LNCaP clone FGC (cell line): ENCODE measurements around the gene KIAA1958.

ENCODE experiments used
- DNase-seq: peaks from one replicate; pipeline ENCODE4 v3.0.0-alpha.2; 2011; ENCODE audit warnings: low read depth
- H3K4me3 ChIP-seq: 2 replicates; pipeline ENCODE4 v1.5.1; 2011; ENCODE audit warnings: mild to moderate bottlenecking, low read depth, low read length, control low read depth
- TF ChIP-seq, protein P1 (sequence below): IDR thresholded peaks from 2 replicates; pipeline ENCODE4 v1.5.1; 2012; ENCODE audit warnings: mild to moderate bottlenecking; ENCODE audit not compliant: control insufficient read depth, insufficient read depth; ENCODE audit errors: extremely low read depth

The KIAA1958 gene

GRCh38 chr9:112533660-112534059 is 47.0 kb downstream of the KIAA1958 start:
- TF ChIP-seq, protein P1, sequence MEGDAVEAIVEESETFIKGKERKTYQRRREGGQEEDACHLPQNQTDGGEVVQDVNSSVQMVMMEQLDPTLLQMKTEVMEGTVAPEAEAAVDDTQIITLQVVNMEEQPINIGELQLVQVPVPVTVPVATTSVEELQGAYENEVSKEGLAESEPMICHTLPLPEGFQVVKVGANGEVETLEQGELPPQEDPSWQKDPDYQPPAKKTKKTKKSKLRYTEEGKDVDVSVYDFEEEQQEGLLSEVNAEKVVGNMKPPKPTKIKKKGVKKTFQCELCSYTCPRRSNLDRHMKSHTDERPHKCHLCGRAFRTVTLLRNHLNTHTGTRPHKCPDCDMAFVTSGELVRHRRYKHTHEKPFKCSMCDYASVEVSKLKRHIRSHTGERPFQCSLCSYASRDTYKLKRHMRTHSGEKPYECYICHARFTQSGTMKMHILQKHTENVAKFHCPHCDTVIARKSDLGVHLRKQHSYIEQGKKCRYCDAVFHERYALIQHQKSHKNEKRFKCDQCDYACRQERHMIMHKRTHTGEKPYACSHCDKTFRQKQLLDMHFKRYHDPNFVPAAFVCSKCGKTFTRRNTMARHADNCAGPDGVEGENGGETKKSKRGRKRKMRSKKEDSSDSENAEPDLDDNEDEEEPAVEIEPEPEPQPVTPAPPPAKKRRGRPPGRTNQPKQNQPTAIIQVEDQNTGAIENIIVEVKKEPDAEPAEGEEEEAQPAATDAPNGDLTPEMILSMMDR, result no peak
- no peak overlapping the region for H3K4me3 ChIP-seq
- DNase-seq, result no peak

DNA sequence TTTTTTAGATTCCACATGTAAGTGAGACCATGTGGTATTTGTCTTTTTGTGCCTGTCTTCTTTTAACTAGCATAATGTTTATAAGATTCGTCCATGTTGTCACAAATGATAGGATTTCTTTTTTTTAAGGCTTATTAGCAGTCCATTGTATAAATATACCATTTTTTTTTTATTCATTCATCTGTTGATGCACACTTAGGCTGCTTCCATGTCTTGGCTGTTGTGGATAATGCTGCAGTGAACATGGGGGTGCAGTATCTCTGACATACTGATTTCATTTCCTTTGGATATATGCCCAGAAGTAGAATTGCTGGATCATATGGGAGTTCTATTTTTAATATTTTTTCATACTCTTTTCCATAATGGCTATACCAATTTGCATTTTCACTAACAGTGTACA is 48.7 kb downstream of the KIAA1958 start:
- TF ChIP-seq, protein P1, result no peak
- DNase-seq, result no peak
- no peak overlapping the region for H3K4me3 ChIP-seq

DNA sequence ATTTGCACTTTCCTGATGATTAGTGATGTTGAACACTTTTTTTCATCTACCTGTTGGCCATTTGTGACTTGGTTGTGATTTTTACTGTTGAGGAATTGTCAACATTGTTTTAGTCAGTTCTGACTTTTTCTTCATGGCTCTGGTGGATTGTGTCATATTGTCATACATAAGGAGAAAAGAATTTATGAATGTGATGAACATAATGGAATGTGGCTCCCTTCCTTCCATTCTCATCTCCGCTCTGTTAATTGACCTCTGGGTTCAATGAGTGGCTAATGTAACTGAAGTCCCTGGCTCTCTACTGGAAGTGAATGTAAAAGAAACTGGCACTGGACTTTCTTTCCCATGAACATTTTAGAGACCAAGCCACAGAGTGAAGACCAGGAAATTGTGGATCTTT is 49.2 kb downstream of the KIAA1958 start:
- no peak overlapping the region for H3K4me3 ChIP-seq
- TF ChIP-seq, protein P1, result no peak
- no peak for DNase-seq

- no peak for DNase-seq
- H3K4me3 ChIP-seq, result no peak overlapping the region
- TF ChIP-seq, protein P1, result no peak
Measured at GRCh38 chr9:112537561-112537960, 50.9 kb downstream of the KIAA1958 start.

GRCh38 chr9:112540800-112541199 is 54.2 kb downstream of the KIAA1958 start:
- TF ChIP-seq, protein P1, result no peak
- DNase-seq, result no peak
- H3K4me3 ChIP-seq, result no peak overlapping the region

DNA sequence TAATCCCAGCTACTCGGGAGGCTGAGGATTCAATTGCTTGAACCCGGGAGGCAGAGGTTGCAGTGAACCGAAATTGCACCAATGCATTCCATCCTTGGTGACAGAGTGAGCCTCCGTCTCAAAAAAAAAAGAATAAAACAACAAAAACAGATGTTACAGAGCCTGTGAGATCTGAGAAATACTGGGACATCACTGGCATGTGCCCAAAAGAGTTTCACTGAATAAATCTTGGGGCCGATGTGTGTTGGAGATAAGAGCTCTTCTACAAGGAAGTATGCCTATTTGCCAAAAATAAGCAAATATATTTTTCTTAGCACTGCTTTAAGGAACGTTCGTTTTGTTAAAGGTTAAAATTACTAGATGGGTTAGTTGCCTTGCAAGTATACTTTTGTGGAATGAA is 55.1 kb downstream of the KIAA1958 start:
- no peak overlapping the region for H3K4me3 ChIP-seq
- DNase-seq, result peak; percentile 64
- TF ChIP-seq, protein P1, result no peak

GRCh38 chr9:112542593-112543292 is 56.1 kb downstream of the KIAA1958 start:
- no peak for DNase-seq
- TF ChIP-seq, protein P1, result no peak
- H3K4me3 ChIP-seq, result no peak overlapping the region
